Measurements from ENCODE around the gene STIP1. TPM values are rescaled to one million over a fixed set of nuclear protein-coding genes. Genes with fewer than 3 reads are reported as not detected.

Gene STIP1
- total and polyA plus RNA-seq, 2 donors (not counting 1 experiment from before 2014, with no cell fraction given) = 49.8 to 78.7 TPM

- Mint-ChIP-seq H3K4me3 (peak overlapping the region; percentile 62), H3K4me1 (peaks cover 35% of the 10 kb centered on the region), H3K27me3 (no peaks in the 10 kb centered on the region), H3K9me3 (ENCODE audit: insufficient read depth) (no peaks in the 10 kb centered on the region), H3K27ac (no peak overlapping the region)
- no peak overlapping the region for H3K27ac ChIP-seq (ENCODE audit: low read length in 2 of 2)
- no peak overlapping the region for H3K4me3 ChIP-seq (ENCODE audit: control extremely low read depth in 1 of 5, extremely low read depth in 1 of 5, insufficient read depth in 1 of 5, low read depth in 2 of 5, low read length in 4 of 5)
- TF ChIP-seq CTCF (IDR thresholded peaks at IDR 0.05) = no peak
- no peak for TF ChIP-seq EZH2 (IDR thresholded peaks at IDR 0.05; ENCODE audit: borderline replicate concordance, insufficient read depth, low read depth, low read length, poor library complexity, severe bottlenecking)
- H2AFZ ChIP-seq (ENCODE audit: insufficient read depth, low read depth, low read length, poor library complexity, severe bottlenecking) = no peak overlapping the region
- POLR2A ChIA-PET = interaction anchor here (1.2 kb wide), 1 partner anchor 54 kb away, joined by 3 read pairs; no protein-coding TSS in a partner anchor
- WGBS (ENCODE audit: insufficient coverage) = 94% methylated on average over 1 of the region's 7 CpGs
- no peaks in the 10 kb centered on the region for H4K20me1 ChIP-seq (ENCODE audit: control insufficient read depth, insufficient read depth, low read length, poor library complexity, severe bottlenecking)
- CTCF ChIA-PET = interaction anchor here (2.2 to 6.1 kb wide), 2 partner anchors 22 to 117 kb away, joined by 9 to 53 read pairs; partner anchors contain the start of genes CATSPERZ and FERMT3
- ATAC-seq (ENCODE audit: low read depth) = no peak
- H3K36me3 ChIP-seq (replicated peaks in 1 of 2; ENCODE audit: control extremely low read depth in 1 of 2, control insufficient read depth in 1 of 2, extremely low read depth in 1 of 2, insufficient read depth in 2 of 2, low read length in 1 of 2) = peaks cover 2 to 3% of the 10 kb centered on the region in 2 experiments
- H3K27me3 ChIP-seq (replicated peaks in 1 of 4; ENCODE audit: control extremely low read depth in 1 of 4, control insufficient read depth in 3 of 4, insufficient read depth in 4 of 4, low read length in 3 of 4) = no peaks in the 10 kb centered on the region
- H3K79me2 ChIP-seq (ENCODE audit: control insufficient read depth, insufficient read depth, low read length) = peaks cover 36% of the 10 kb centered on the region
- intact Hi-C loops (cut with micrococcal nuclease) = loop anchor here (2.0 kb wide), 1 partner anchor 17 kb away; the partner anchor contains the start of gene MACROD1
- DNase-seq = no peak
- H3K9ac ChIP-seq (ENCODE audit: low read length) = no peak overlapping the region
- H3K4me1 ChIP-seq (ENCODE audit: control insufficient read depth in 2 of 2, insufficient read depth in 2 of 2, low read length in 2 of 2) = peaks cover 13 to 24% of the 10 kb centered on the region in 2 donors
- H3K9me3 ChIP-seq (ENCODE audit: control extremely low read depth in 1 of 3, control insufficient read depth in 2 of 3, insufficient read depth in 1 of 3, low read length in 2 of 3) = no peaks in the 10 kb centered on the region
- H3K4me2 ChIP-seq (replicated peaks; ENCODE audit: low read depth, low read length, poor library complexity, severe bottlenecking) = no peak overlapping the region
Observed at GRCh38 chr11:64183890-64184289, 2.1 kb upstream of the STIP1 start.

- Histone ChIP-seq H3K27me3 (replicated peaks in 1 of 4; ENCODE audit: control extremely low read depth in 1 of 4, control insufficient read depth in 3 of 4, insufficient read depth in 4 of 4, low read length in 3 of 4) (no peaks in the 10 kb centered on the region), H3K27ac (ENCODE audit: low read length in 2 of 2) (peak overlapping the region; percentile 59 to 86), H3K79me2 (ENCODE audit: control insufficient read depth, insufficient read depth, low read length) (peaks cover 23% of the 10 kb centered on the region), H3K9me3 (ENCODE audit: control extremely low read depth in 1 of 3, control insufficient read depth in 2 of 3, insufficient read depth in 1 of 3, low read length in 2 of 3) (no peaks in the 10 kb centered on the region), H4K20me1 (ENCODE audit: control insufficient read depth, insufficient read depth, low read length, poor library complexity, severe bottlenecking) (peaks cover under 1% of the 10 kb centered on the region), H3K4me3 (ENCODE audit: control extremely low read depth in 1 of 5, extremely low read depth in 1 of 5, insufficient read depth in 1 of 5, low read depth in 2 of 5, low read length in 4 of 5) (peak overlapping the region; percentile 16 to 95 (median 83)), H2AFZ (ENCODE audit: insufficient read depth, low read depth, low read length, poor library complexity, severe bottlenecking) (peak overlapping the region; percentile 98), H3K36me3 (replicated peaks in 1 of 2; ENCODE audit: control extremely low read depth in 1 of 2, control insufficient read depth in 1 of 2, extremely low read depth in 1 of 2, insufficient read depth in 2 of 2, low read length in 1 of 2) (peaks cover 0 to 3% of the 10 kb centered on the region in 2 experiments), H3K9ac (ENCODE audit: low read length) (peak overlapping the region; percentile 98), H3K4me1 (ENCODE audit: control insufficient read depth in 2 of 2, insufficient read depth in 2 of 2, low read length in 2 of 2) (peaks cover 13 to 24% of the 10 kb centered on the region in 2 donors), H3K4me2 (replicated peaks; ENCODE audit: low read depth, low read length, poor library complexity, severe bottlenecking) (peak overlapping the region; percentile 100)
- no peaks in the 10 kb centered on the region for H3K9me3 Mint-ChIP-seq (ENCODE audit: insufficient read depth)
- H3K4me1 Mint-ChIP-seq = peaks cover 39% of the 10 kb centered on the region
- H3K27ac Mint-ChIP-seq = peak overlapping the region; percentile 94
- TF ChIP-seq CTCF (IDR thresholded peaks at IDR 0.05) = no peak
- TF ChIP-seq EZH2 (IDR thresholded peaks at IDR 0.05; ENCODE audit: borderline replicate concordance, insufficient read depth, low read depth, low read length, poor library complexity, severe bottlenecking) = no peak
- CTCF ChIA-PET = interaction anchor here (0.8 to 6.1 kb wide), 9 partner anchors 20 to 170 kb away, joined by 3 to 53 read pairs (median 6); partner anchors contain the start of genes CATSPERZ, FERMT3, PLCB3 and PPP1R14B
- POLR2A ChIA-PET = interaction anchor here (0.6 to 1.9 kb wide), 14 partner anchors 9 to 1303 kb away, joined by 3 to 10 read pairs (median 4); partner anchors contain the start of genes FERMT3, FKBP2, NAA40 and PRDX5
- under 1% methylated on average over 52 of the region's 52 CpGs for WGBS (ENCODE audit: insufficient coverage)
- H3K4me3 Mint-ChIP-seq = no peak overlapping the region
- intact Hi-C loops (cut with micrococcal nuclease) = loop anchor here (1.0 to 2.0 kb wide), 9 partner anchors 18 to 347 kb away; partner anchors contain the start of genes CCDC88B, DNAJC4, ESRRA and FERMT3
- no peak for ATAC-seq (ENCODE audit: low read depth)
- DNase-seq = no peak
- no peaks in the 10 kb centered on the region for H3K27me3 Mint-ChIP-seq
Observed at GRCh38 chr11:64185175-64185692, 737 bp upstream of the STIP1 start.
